CD4-positive, CD25-positive, alpha-beta regulatory T cell (primary cell): Measurements from ENCODE around the gene MAGEA12. TPM values are rescaled to one million over a fixed set of nuclear protein-coding genes. Genes with fewer than 3 reads are reported as not detected.
"Not testable (repeated sequence)": the region's sequence is repeated elsewhere in the genome, so short reads cannot be mapped to it uniquely, and the experiment has no call there.

Experiments used
- ATAC-seq, 2 donors: fragments of 150-1000 bp; cut with Tn5 transposase; one replicate each; pipeline ENCODE4 v1.10.0; 2021; ENCODE audit warnings: low read depth in 2 of 2, moderate number of reproducible peaks in 2 of 2, moderate library complexity in 1 of 2
- DNase-seq, 3 donors: peaks; one replicate each; pipeline versions ENCODE4 v3.0.0 to v3.0.0-alpha.2; 2012 to 2022; ENCODE audit warnings: mixed read lengths in 1 of 3
- H3K27ac ChIP-seq: one replicate; pipeline ENCODE4 v1.7.0; 2013; ENCODE audit warnings: mild to moderate bottlenecking, low read length; ENCODE audit not compliant: insufficient read depth, poor library complexity, severe bottlenecking
- H3K27me3 ChIP-seq: one replicate; pipeline ENCODE4 v1.7.0; 2013; ENCODE audit warnings: low read length; ENCODE audit not compliant: control insufficient read depth, insufficient read depth
- H3K36me3 ChIP-seq: one replicate; pipeline ENCODE4 v1.7.0; 2013; ENCODE audit warnings: mild to moderate bottlenecking, low read length, moderate library complexity; ENCODE audit not compliant: control insufficient read depth, insufficient read depth
- H3K4me1 ChIP-seq: 2 replicates; pipeline ENCODE4 v1.7.0; 2013; ENCODE audit warnings: mild to moderate bottlenecking, low read length; ENCODE audit not compliant: insufficient read depth, control insufficient read depth, poor library complexity, severe bottlenecking
- H3K4me3 ChIP-seq: one replicate; pipeline ENCODE4 v1.7.0; 2013; ENCODE audit warnings: low read depth, mild to moderate bottlenecking, low read length, moderate library complexity
- H3K9me3 ChIP-seq, 2 experiments: 1 replicate in 1 of 2; 2 replicates in 1 of 2; pipeline ENCODE4 v1.7.0; 2013; ENCODE audit warnings: low read length in 2 of 2, mild to moderate bottlenecking in 1 of 2, moderate library complexity in 1 of 2; ENCODE audit not compliant: control insufficient read depth in 2 of 2
- H3K27ac Mint-ChIP-seq, 3 donors: one replicate each; pipeline ENCODE4 v1.8.0; 2020 to 2022; ENCODE audit warnings: mild to moderate bottlenecking in 3 of 3, mixed read lengths in 3 of 3, moderate library complexity in 2 of 3
- H3K27me3 Mint-ChIP-seq: one replicate; pipeline ENCODE4 v1.8.0; 2022; ENCODE audit warnings: mild to moderate bottlenecking, mixed read lengths
- H3K36me3 Mint-ChIP-seq: one replicate; pipeline ENCODE4 v1.8.0; 2020; ENCODE audit warnings: mixed read lengths
- H3K4me1 Mint-ChIP-seq, 4 donors: one replicate each; pipeline ENCODE4 v1.8.0; 2020 to 2022; ENCODE audit warnings: mixed read lengths in 4 of 4, mild to moderate bottlenecking in 1 of 4
- H3K4me3 Mint-ChIP-seq, 4 donors: one replicate each; pipeline ENCODE4 v1.8.0; 2020 to 2022; ENCODE audit warnings: mild to moderate bottlenecking in 4 of 4, mixed read lengths in 4 of 4, moderate library complexity in 3 of 4
- H3K9me3 Mint-ChIP-seq, 7 donors: one replicate each; pipeline ENCODE4 v1.8.0; 2020 to 2022; ENCODE audit warnings: mixed read lengths in 7 of 7, mild to moderate bottlenecking in 3 of 7, moderate library complexity in 2 of 7
- polyA plus RNA-seq, 4 donors: library from polyadenylated mRNA; unstranded; fragments of 300-500 nt; fragmentation: Illumina TruSeq; gene quantifications; one replicate each; pipeline ENCODE4 v1.2.3, GENCODE V29; 2021
- total RNA-seq: library from RNA; stranded (reverse); gene quantifications from one replicate; pipeline ENCODE4 v1.2.3, GENCODE V29; 2022

Gene MAGEA12
- total and polyA plus RNA-seq, 5 donors from 2014 or later: not detected

GRCh38 chrX:152725409-152725808, 8.1 kb upstream of the MAGEA12 start:
- DNase-seq (no peak), ATAC-seq (no peak)
- no peaks in the 10 kb centered on the region for H3K9me3 ChIP-seq
- Mint-ChIP-seq H3K4me3 (no peak overlapping the region), H3K4me1 (no peaks in the 10 kb centered on the region), H3K9me3 (no peaks in the 10 kb centered on the region), H3K36me3 (no peaks in the 10 kb centered on the region), H3K27me3 (peaks cover 10% of the 10 kb centered on the region), H3K27ac (no peak overlapping the region)
- H3K4me3 ChIP-seq: no peak overlapping the region
- H3K27me3 ChIP-seq: no peaks in the 10 kb centered on the region
- no peak overlapping the region for H3K27ac ChIP-seq
- no peaks in the 10 kb centered on the region for H3K4me1 ChIP-seq
- no peaks in the 10 kb centered on the region for H3K36me3 ChIP-seq

DNA sequence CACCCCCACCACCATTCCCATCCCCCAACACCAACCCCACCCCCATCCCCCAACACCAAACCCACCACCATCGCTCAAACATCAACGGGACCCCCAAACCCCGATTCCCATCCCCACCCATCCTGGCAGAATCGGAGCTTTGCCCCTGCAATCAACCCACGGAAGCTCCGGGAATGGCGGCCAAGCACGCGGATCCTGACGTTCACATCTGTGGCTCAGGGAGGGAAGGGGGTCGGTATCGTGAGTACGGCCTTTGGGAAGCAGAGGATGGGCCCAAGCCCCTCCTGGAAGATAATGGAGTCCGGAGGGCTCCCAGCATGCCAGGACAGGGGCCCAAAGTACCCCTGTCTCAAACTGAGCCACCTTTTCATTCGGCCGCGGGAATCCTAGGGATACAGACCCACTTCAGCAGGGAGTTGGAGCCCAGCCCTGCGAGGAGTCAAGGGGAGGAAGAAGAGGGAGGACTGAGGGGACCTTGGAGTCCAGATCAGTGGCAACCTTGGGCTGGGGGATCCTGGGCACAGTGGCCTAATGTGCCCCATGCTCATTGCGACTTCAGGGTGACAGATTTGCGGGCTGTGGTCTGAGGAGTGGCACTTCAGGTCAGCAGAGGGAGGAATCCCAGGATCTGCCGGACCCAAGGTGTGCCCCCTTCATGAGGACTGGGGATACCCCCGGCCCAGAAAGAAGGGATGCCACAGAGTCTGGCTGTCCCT, 744 bp downstream of the MAGEA12 start:
- not testable (repeated sequence) for DNase-seq, H3K27me3 ChIP-seq, H3K9me3 Mint-ChIP-seq, H3K4me3 ChIP-seq, H3K4me1 Mint-ChIP-seq, H3K27ac ChIP-seq, H3K9me3 ChIP-seq, H3K36me3 ChIP-seq, H3K27ac Mint-ChIP-seq, H3K4me3 Mint-ChIP-seq, H3K4me1 ChIP-seq, ATAC-seq, H3K36me3 Mint-ChIP-seq, H3K27me3 Mint-ChIP-seq

DNA sequence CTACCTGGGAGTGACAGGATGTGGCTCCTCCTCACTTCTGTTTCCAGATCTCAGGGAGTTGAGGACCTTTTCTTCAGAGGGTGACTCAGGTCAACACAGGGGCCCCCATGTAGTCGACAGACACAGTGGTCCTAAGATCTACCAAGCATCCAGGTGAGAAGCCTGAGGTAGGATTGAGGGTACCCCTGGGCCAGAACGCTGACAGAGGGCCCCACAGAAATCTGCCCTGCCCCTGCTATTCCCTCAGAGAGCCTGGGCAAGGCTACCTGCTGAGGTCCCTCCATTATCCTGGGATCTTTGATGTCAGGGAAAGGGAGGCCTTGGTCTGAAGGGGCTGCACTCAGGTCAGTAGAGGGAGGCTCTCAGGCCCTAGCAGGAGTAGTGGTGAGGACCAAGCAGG, 1.5 kb downstream of the MAGEA12 start:
- H3K4me1 ChIP-seq: no peaks in the 10 kb centered on the region
- peaks cover 3% of the 10 kb centered on the region for H3K27me3 Mint-ChIP-seq
- no peaks in the 10 kb centered on the region for H3K9me3 Mint-ChIP-seq
- H3K27ac Mint-ChIP-seq: no peak overlapping the region
- ATAC-seq (no peak), DNase-seq (no peak)
- no peak overlapping the region for H3K27ac ChIP-seq
- H3K9me3 ChIP-seq: no peaks in the 10 kb centered on the region
- H3K4me3 Mint-ChIP-seq: no peak overlapping the region
- no peaks in the 10 kb centered on the region for H3K36me3 ChIP-seq
- H3K4me1 Mint-ChIP-seq: no peaks in the 10 kb centered on the region
- H3K36me3 Mint-ChIP-seq: no peaks in the 10 kb centered on the region
- no peaks in the 10 kb centered on the region for H3K27me3 ChIP-seq
- no peak overlapping the region for H3K4me3 ChIP-seq

DNA sequence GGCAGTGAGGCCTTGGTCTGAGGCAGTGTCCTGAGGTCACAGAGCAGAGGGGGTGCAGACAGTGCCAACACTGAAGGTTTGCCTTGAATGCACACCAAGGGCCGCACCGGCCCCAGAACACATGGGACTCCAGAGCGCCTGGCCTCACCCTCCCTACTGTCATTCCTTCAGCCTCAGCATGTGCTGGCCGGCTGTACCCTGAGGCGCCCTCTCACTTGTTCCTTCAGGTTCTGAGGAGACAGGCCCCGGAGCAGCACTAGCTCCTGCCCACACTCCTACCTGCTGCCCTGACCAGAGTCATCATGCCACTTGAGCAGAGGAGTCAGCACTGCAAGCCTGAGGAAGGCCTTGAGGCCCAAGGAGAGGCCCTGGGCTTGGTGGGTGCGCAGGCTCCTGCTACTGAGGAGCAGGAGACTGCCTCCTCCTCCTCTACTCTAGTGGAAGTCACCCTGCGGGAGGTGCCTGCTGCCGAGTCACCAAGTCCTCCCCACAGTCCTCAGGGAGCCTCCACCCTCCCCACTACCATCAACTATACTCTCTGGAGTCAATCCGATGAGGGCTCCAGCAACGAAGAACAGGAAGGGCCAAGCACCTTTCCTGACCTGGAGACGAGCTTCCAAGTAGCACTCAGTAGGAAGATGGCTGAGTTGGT, 2.4 kb downstream of the MAGEA12 start:
- Mint-ChIP-seq H3K36me3 (no peaks in the 10 kb centered on the region), H3K27ac (no peak overlapping the region), H3K9me3 (no peaks in the 10 kb centered on the region), H3K4me1 (no peaks in the 10 kb centered on the region), H3K4me3 (no peak overlapping the region), H3K27me3 (no peaks in the 10 kb centered on the region)
- no peaks in the 10 kb centered on the region for H3K36me3 ChIP-seq
- no peaks in the 10 kb centered on the region for H3K4me1 ChIP-seq
- ATAC-seq (no peak), DNase-seq (no peak)
- no peak overlapping the region for H3K27ac ChIP-seq
- no peaks in the 10 kb centered on the region for H3K9me3 ChIP-seq
- H3K4me3 ChIP-seq: no peak overlapping the region
- H3K27me3 ChIP-seq: no peaks in the 10 kb centered on the region

- H3K27ac ChIP-seq, H3K27me3 Mint-ChIP-seq, H3K27ac Mint-ChIP-seq, H3K36me3 Mint-ChIP-seq, ATAC-seq, H3K36me3 ChIP-seq, H3K9me3 ChIP-seq, H3K4me1 Mint-ChIP-seq, H3K4me3 ChIP-seq, DNase-seq, H3K27me3 ChIP-seq, H3K4me1 ChIP-seq, H3K9me3 Mint-ChIP-seq, H3K4me3 Mint-ChIP-seq: not testable (repeated sequence)
Measured at GRCh38 chrX:152736528-152736927, 3.0 kb downstream of the MAGEA12 start.

GRCh38 chrX:152738560-152738959, 5.0 kb downstream of the MAGEA12 start:
- no peak for ATAC-seq
- no peak overlapping the region for H3K27ac Mint-ChIP-seq
- H3K36me3 Mint-ChIP-seq: no peaks in the 10 kb centered on the region

GRCh38 chrX:152753686-152754650, 20.4 kb downstream of the MAGEA12 start, which contains the start of gene MAGEA2:
Gene MAGEA2, minus strand, starts transcription at chrX:152753842. Its CDS starts 2,479 bp downstream, at chrX:152751363.
- H3K4me3 ChIP-seq, H3K4me3 Mint-ChIP-seq, H3K9me3 Mint-ChIP-seq, ATAC-seq, DNase-seq, H3K36me3 ChIP-seq, H3K4me1 Mint-ChIP-seq, H3K27ac Mint-ChIP-seq, H3K9me3 ChIP-seq, H3K4me1 ChIP-seq, H3K27me3 ChIP-seq, H3K36me3 Mint-ChIP-seq, H3K27ac ChIP-seq, H3K27me3 Mint-ChIP-seq: not testable (repeated sequence)

More at GRCh38 chrX:152738560-152738959, 5.0 kb downstream of the MAGEA12 start:
- Mint-ChIP-seq H3K4me1 (no peaks in the 10 kb centered on the region), H3K9me3 (no peaks in the 10 kb centered on the region), H3K27me3 (no peaks in the 10 kb centered on the region), H3K4me3 (no peak overlapping the region)
- Histone ChIP-seq H3K9me3 (no peaks in the 10 kb centered on the region), H3K36me3 (no peaks in the 10 kb centered on the region), H3K4me1 (no peaks in the 10 kb centered on the region), H3K27ac (no peak overlapping the region), H3K4me3 (no peak overlapping the region), H3K27me3 (no peaks in the 10 kb centered on the region)
- no peak for DNase-seq
